Activated CD8-positive, alpha-beta T cell treated with anti-CD3 and anti-CD28 coated beads for 36 hours (primary cell): ENCODE measurements around the gene ALDH1A2. TPM values are rescaled to one million over a fixed set of nuclear protein-coding genes. Genes with fewer than 3 reads are reported as not detected.

ENCODE experiments used
- ATAC-seq: fragments of 200-7000 bp; cut with Tn5 transposase; one replicate; pipeline ENCODE4 v1.10.0; 2021; ENCODE audit warnings: mild to moderate bottlenecking, moderate library complexity
- CTCF ChIA-PET: fragments of 350-600 bp; sonication (Branson Sonifier 250); formaldehyde crosslinking; loops from one replicate; lab custom pipeline; 2021; ENCODE audit warnings: antibody characterized with exemption; lab: Charles Lee
- POLR2A ChIA-PET: fragments of 350-600 bp; sonication (Branson Sonifier 250); formaldehyde crosslinking; loops from one replicate; lab custom pipeline; 2021; ENCODE audit warnings: antibody characterized with exemption; lab: Charles Lee
- DNase-seq: peaks from one replicate; pipeline ENCODE4 v3.0.0-alpha.2; 2020
- H3K27ac Mint-ChIP-seq: one replicate; pipeline ENCODE4 v1.8.0; 2021; ENCODE audit warnings: mild to moderate bottlenecking, mixed read lengths
- H3K27me3 Mint-ChIP-seq: one replicate; pipeline ENCODE4 v1.8.0; 2021; ENCODE audit warnings: mixed read lengths
- H3K36me3 Mint-ChIP-seq: one replicate; pipeline ENCODE4 v1.8.0; 2021; ENCODE audit warnings: low read depth, mixed read lengths
- H3K4me1 Mint-ChIP-seq: one replicate; pipeline ENCODE4 v1.8.0; 2021; ENCODE audit warnings: low read depth, mixed read lengths
- H3K4me3 Mint-ChIP-seq: one replicate; pipeline ENCODE4 v1.8.0; 2021; ENCODE audit warnings: mild to moderate bottlenecking, moderate library complexity, mixed read lengths
- H3K9me3 Mint-ChIP-seq: one replicate; pipeline ENCODE4 v1.8.0; 2021; ENCODE audit warnings: mixed read lengths
- intact Hi-C: fragments of 100-400 bp; cut with micrococcal nuclease; formaldehyde crosslinking; loops from one replicate; pipeline ENCODE4 v1.10.0; 2022
- total RNA-seq, 2 experiments: library from RNA; stranded (reverse); gene quantifications; one replicate each; pipeline ENCODE4 v1.2.3, GENCODE V29; 2021
- TF ChIP-seq, protein P1 (sequence below): fragments of 200-600 bp; IDR thresholded peaks from one replicate; pipeline ENCODE4 v1.8.0; 2022; ENCODE audit warnings: antibody characterized with exemption, mild to moderate bottlenecking

ALDH1A2 gene
- total RNA-seq, 2 experiments from 2014 or later, result 0.47 to 1.4 TPM

DNA sequence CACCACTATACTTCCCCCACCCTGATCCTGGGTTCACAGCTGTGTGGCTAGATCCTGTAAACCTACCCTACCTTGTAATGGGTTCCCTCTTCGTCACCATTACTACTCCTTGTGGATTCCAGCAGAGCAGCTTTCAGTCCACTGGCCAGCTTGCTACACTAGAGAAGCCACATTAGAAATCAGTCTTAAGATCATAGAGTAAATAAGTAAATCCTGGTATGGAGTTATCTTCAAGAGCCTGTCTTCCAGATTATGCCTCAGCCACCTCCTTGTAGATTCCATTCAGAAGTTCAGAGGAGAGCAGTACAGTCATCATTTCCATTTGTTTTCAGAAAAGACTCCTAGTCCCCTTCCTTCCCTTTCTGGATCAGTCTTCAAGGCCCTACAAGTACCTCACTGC, 123.7 kb downstream of the ALDH1A2 start:
- TF ChIP-seq, protein P1, sequence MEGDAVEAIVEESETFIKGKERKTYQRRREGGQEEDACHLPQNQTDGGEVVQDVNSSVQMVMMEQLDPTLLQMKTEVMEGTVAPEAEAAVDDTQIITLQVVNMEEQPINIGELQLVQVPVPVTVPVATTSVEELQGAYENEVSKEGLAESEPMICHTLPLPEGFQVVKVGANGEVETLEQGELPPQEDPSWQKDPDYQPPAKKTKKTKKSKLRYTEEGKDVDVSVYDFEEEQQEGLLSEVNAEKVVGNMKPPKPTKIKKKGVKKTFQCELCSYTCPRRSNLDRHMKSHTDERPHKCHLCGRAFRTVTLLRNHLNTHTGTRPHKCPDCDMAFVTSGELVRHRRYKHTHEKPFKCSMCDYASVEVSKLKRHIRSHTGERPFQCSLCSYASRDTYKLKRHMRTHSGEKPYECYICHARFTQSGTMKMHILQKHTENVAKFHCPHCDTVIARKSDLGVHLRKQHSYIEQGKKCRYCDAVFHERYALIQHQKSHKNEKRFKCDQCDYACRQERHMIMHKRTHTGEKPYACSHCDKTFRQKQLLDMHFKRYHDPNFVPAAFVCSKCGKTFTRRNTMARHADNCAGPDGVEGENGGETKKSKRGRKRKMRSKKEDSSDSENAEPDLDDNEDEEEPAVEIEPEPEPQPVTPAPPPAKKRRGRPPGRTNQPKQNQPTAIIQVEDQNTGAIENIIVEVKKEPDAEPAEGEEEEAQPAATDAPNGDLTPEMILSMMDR, result no peak
- no peak overlapping the region for H3K4me3 Mint-ChIP-seq
- ATAC-seq (no peak), DNase-seq (no peak)
- H3K9me3 Mint-ChIP-seq, result no peaks in the 10 kb centered on the region
- no peaks in the 10 kb centered on the region for H3K4me1 Mint-ChIP-seq
- H3K36me3 Mint-ChIP-seq, result no peaks in the 10 kb centered on the region
- ChIA-PET CTCF (no interaction called here), POLR2A (no interaction called here)
- H3K27ac Mint-ChIP-seq, result no peak overlapping the region
- peaks cover 33% of the 10 kb centered on the region for H3K27me3 Mint-ChIP-seq
- intact Hi-C loops, result no loop called here

DNA sequence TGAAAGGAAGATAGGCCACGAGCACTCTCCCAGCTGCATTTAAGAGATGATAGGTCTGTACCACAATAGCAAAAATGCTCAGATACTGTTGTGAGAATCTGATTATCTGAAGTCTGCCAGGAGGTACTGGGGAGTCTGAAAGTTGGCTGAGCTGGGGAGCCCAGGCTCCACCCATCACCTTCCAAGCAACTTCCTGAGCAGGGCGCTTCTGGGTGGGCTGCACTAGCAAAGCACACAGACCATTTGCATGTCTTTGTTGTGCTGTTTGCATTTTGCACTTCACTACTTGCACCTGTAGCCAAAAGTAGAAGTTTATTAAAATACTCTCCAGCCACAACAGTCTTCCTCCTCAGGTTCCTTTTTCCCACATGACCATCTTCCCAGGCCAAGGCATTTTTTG, 133.2 kb downstream of the ALDH1A2 start:
- Mint-ChIP-seq H3K27me3 (peaks cover 21% of the 10 kb centered on the region), H3K9me3 (no peaks in the 10 kb centered on the region), H3K4me1 (no peaks in the 10 kb centered on the region), H3K36me3 (no peaks in the 10 kb centered on the region), H3K4me3 (no peak overlapping the region), H3K27ac (no peak overlapping the region)
- ATAC-seq (no peak), DNase-seq (no peak)
- ChIA-PET CTCF (interaction anchor here (1.5 kb wide), 1 partner anchor 9 kb away, joined by 4 read pairs; no protein-coding TSS in a partner anchor), POLR2A (no interaction called here)
- intact Hi-C loops, result no loop called here
- TF ChIP-seq, protein P1, result no peak

DNA sequence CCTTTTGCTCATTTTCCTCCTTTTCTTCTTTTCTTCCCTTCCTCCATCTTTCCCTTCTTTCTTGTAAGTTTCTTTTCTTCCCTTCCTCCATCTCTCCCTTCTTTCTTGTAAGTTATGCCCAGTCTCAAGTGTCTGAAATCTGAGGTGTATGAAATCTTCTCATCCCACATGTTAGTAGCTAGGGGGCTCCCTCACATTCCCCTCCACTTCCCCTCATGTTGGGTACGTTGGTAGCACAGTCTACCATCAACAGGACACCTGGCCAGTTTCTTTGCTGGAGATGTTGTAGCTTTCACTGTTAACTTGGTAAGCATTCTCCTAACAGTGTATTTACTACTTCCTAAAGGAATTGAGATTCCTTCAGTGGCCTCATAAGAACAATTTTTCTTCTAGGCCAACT, 133.9 kb downstream of the ALDH1A2 start:
- CTCF ChIA-PET, result interaction anchor here (1.0 kb wide), 1 partner anchor 70 kb away, joined by 3 read pairs; no protein-coding TSS in a partner anchor
- no peaks in the 10 kb centered on the region for H3K4me1 Mint-ChIP-seq
- no peaks in the 10 kb centered on the region for H3K9me3 Mint-ChIP-seq
- no peak overlapping the region for H3K27ac Mint-ChIP-seq
- TF ChIP-seq, protein P1, result no peak
- peaks cover 15% of the 10 kb centered on the region for H3K27me3 Mint-ChIP-seq
- ATAC-seq (no peak), DNase-seq (no peak)
- POLR2A ChIA-PET, result no interaction called here
- no peak overlapping the region for H3K4me3 Mint-ChIP-seq
- H3K36me3 Mint-ChIP-seq, result no peaks in the 10 kb centered on the region
- intact Hi-C loops, result no loop called here

DNA sequence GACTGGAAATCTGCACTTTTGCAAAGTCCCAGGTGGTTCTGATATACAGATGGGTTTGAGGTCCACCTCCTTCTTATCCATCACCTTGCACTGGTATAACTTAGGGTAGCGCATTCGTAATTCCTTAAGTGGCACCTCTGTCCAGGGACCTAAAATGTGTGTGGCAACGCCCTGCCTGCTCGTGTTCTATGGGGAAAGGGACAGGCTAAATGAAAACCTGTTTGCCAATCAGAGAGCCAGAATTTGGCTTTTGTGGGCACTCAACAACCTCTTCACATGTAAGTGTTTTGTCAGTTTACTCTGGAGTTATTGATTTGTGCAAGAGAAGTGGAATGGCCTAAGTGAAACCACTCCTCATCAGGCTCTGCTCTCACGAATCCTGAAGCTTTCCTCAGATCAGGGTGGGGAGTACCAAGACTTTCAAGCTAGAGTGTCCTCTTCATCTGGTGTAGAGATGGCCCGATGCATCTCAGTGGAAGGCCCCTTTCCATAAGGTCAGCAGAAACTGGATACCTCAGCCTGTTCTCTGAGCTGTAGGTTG, 138.3 kb downstream of the ALDH1A2 start:
- POLR2A ChIA-PET, result no interaction called here

DNA sequence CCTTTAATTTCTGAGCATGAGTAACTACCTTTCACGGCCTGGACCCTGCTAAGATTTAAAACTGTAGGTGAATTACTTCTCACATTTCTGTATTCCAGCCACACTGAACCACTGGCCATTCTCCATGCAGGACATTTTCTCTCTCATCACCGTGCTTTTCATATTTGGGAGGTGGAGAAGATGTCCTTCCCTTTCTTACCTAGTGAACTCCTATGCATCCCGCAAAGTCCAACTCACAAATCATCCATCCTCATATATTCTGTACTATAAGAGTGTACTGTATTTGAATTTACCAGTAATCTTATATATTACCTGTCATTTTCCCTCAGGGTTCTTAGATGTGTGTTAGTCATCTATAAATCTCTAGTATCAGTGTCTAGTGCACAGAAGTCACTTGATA, 139.9 kb downstream of the ALDH1A2 start:
- H3K27me3 Mint-ChIP-seq, result peaks cover 7% of the 10 kb centered on the region
- no peaks in the 10 kb centered on the region for H3K9me3 Mint-ChIP-seq
- intact Hi-C loops, result no loop called here
- ChIA-PET POLR2A (no interaction called here), CTCF (no interaction called here)
- no peak overlapping the region for H3K27ac Mint-ChIP-seq
- H3K4me1 Mint-ChIP-seq, result no peaks in the 10 kb centered on the region
- TF ChIP-seq, protein P1, result no peak
- DNase-seq (no peak), ATAC-seq (no peak)
- no peaks in the 10 kb centered on the region for H3K36me3 Mint-ChIP-seq
- no peak overlapping the region for H3K4me3 Mint-ChIP-seq

More for the DNA sequence above, 138.3 kb downstream of the ALDH1A2 start:
- no peak overlapping the region for H3K4me3 Mint-ChIP-seq
- H3K4me1 Mint-ChIP-seq, result no peaks in the 10 kb centered on the region
- no peaks in the 10 kb centered on the region for H3K36me3 Mint-ChIP-seq
- TF ChIP-seq, protein P1, result no peak
- DNase-seq (no peak), ATAC-seq (no peak)
- H3K9me3 Mint-ChIP-seq, result no peaks in the 10 kb centered on the region
- H3K27ac Mint-ChIP-seq, result no peak overlapping the region
- CTCF ChIA-PET, result no interaction called here
- peaks cover 8% of the 10 kb centered on the region for H3K27me3 Mint-ChIP-seq
- intact Hi-C loops, result no loop called here
